HCT116 (cell line): ENCODE data around the gene GOT1. TPM values are rescaled to one million over a fixed set of nuclear protein-coding genes. Genes with fewer than 3 reads are reported as not detected.

Experiments
- ATAC-seq: fragments of 200-7000 bp; cut with Tn5 transposase; 2 replicates; pipeline ENCODE4 v1.9.1; 2020; ENCODE audit warnings: mild to moderate bottlenecking, moderate library complexity
- BruUV-seq: library from RNA; stranded (reverse); fragments of 400-500 nt; replicated peaks from 2 replicates; lab custom pipeline; 2021; lab: Mats Ljungman, UMichigan
- CTCF ChIA-PET: fragments of 300-600 bp; sonication (Branson Sonifier 250); formaldehyde crosslinking; loops from one replicate; lab custom pipeline; 2021; ENCODE audit warnings: antibody characterized with exemption; lab: Charles Lee
- POLR2A ChIA-PET: fragments of 300-600, 350-600 bp; sonication (Branson Sonifier 250); formaldehyde crosslinking; loops from one replicate; lab custom pipeline; 2021; ENCODE audit warnings: antibody characterized with exemption; lab: Charles Lee
- RAD21 ChIA-PET, 2 experiments: fragments of 300-600 bp; sonication (Branson Sonifier 250); formaldehyde crosslinking; loops; one replicate each; lab custom pipeline; 2023; ENCODE audit warnings: low total read pairs in 2 of 2; ENCODE audit not compliant: uncharacterized antibody in 2 of 2, unreplicated experiment in 2 of 2, low non-redundant PET in 1 of 2; lab: Charles Lee
- DNase-seq: peaks from one replicate; pipeline ENCODE4 v3.0.0-alpha.2; 2010; ENCODE audit warnings: low read depth, low spot score
- H2AFZ ChIP-seq: fragments of 200-600 bp; shearing (Covaris generic), sonication (generic); 2 replicates; pipeline ENCODE4 v1.6.1; 2017; ENCODE audit warnings: low read depth, mixed run types, mixed read lengths, antibody characterized with exemption, low read length; ENCODE audit not compliant: poor library complexity, severe bottlenecking
- H3K27ac ChIP-seq: 2 replicates; pipeline ENCODE4 v1.5.1; 2012; ENCODE audit warnings: low read depth, low read length
- H3K27me3 ChIP-seq: fragments of 200-600 bp; sonication (generic); 2 replicates; pipeline ENCODE4 v1.6.1; 2016; ENCODE audit warnings: mixed run types, low read length, mixed read lengths; ENCODE audit not compliant: insufficient read depth
- H3K36me3 ChIP-seq, 2 experiments: fragments of 200-500 bp in 1 of 2; fragments of 200-600 bp in 1 of 2; sonication (Bioruptor generic) in 1 of 2; sonication (generic) in 1 of 2; 2 replicates each; pipeline versions ENCODE4 v1.5.1 to v1.6.1; 2014 to 2016; ENCODE audit warnings: low read length in 2 of 2, inconsistent platforms in 1 of 2, mixed read lengths in 1 of 2, mixed run types in 1 of 2; ENCODE audit not compliant: insufficient read depth in 2 of 2, control insufficient read depth in 1 of 2
- H3K4me1 ChIP-seq, 2 experiments: fragments of 200-600 bp in 1 of 2; sonication (generic) in 1 of 2; 2 replicates each; pipeline versions ENCODE4 v1.5.1 to v1.6.1; 2012 to 2017; ENCODE audit warnings: low read length in 2 of 2, inconsistent platforms in 1 of 2, mild to moderate bottlenecking in 1 of 2, mixed read lengths in 1 of 2, mixed run types in 1 of 2, moderate library complexity in 1 of 2; ENCODE audit not compliant: insufficient read depth in 2 of 2, control insufficient read depth in 1 of 2
- H3K4me2 ChIP-seq: fragments of 200-600 bp; sonication (generic); 2 replicates; pipeline ENCODE4 v1.6.1; 2017; ENCODE audit warnings: mixed run types, low read length, mixed read lengths
- H3K4me3 ChIP-seq, 2 experiments: fragments of 200-600 bp in 1 of 2; sonication (generic) in 1 of 2; replicated peaks in 1 of 2; 2 replicates each; pipeline ENCODE4 v1.5.1; 2011 to 2016; ENCODE audit warnings: low read length in 2 of 2, control low read depth in 1 of 2, low read depth in 1 of 2, mild to moderate bottlenecking in 1 of 2, mixed read lengths in 1 of 2, mixed run types in 1 of 2
- H3K79me2 ChIP-seq: fragments of 200-600 bp; sonication (generic); 2 replicates; pipeline ENCODE4 v1.6.1; 2017; ENCODE audit warnings: mild to moderate bottlenecking, mixed run types, low read length, moderate library complexity, mixed read lengths; ENCODE audit not compliant: insufficient read depth
- H3K9ac ChIP-seq: fragments of 200-600 bp; sonication (generic); 2 replicates; pipeline ENCODE4 v1.6.1; 2016; ENCODE audit warnings: low read length, mixed read lengths
- H3K9me2 ChIP-seq: fragments of 200-600 bp; sonication (generic), shearing (Covaris generic); 2 replicates; pipeline ENCODE4 v1.6.1; 2017; ENCODE audit warnings: mixed run types, mild to moderate bottlenecking, moderate library complexity; ENCODE audit not compliant: insufficient read depth
- H3K9me3 ChIP-seq, 2 experiments: fragments of 200-500 bp in 1 of 2; fragments of 200-600 bp in 1 of 2; sonication (Bioruptor generic) in 1 of 2; sonication (generic) in 1 of 2; 2 replicates each; pipeline ENCODE4 v1.6.1; 2014 to 2017; ENCODE audit warnings: low read length in 2 of 2, mixed read lengths in 2 of 2, inconsistent platforms in 1 of 2, low read depth in 1 of 2, mild to moderate bottlenecking in 1 of 2, mixed run types in 1 of 2, moderate library complexity in 1 of 2; ENCODE audit not compliant: control insufficient read depth in 1 of 2, insufficient read depth in 1 of 2
- H4K20me1 ChIP-seq: fragments of 200-600 bp; sonication (generic), shearing (Covaris generic); 2 replicates; pipeline ENCODE4 v1.6.1; 2017; ENCODE audit warnings: mixed run types, mild to moderate bottlenecking, moderate library complexity; ENCODE audit not compliant: insufficient read depth
- EZH2 ChIP-seq: fragments of 200-600 bp; sonication (generic); IDR thresholded peaks from 2 replicates; pipeline ENCODE4 v1.6.1; 2017; ENCODE audit warnings: antibody characterized with exemption, mixed run types
- EZH2phosphoT487 ChIP-seq: fragments of 200-600 bp; IDR thresholded peaks from 2 replicates; pipeline ENCODE4 v1.6.1; 2018; ENCODE audit warnings: antibody characterized with exemption, borderline replicate concordance
- SIN3A ChIP-seq: IDR thresholded peaks from 2 replicates; pipeline ENCODE4 v1.6.1; 2012; ENCODE audit warnings: low read depth
- SP1 ChIP-seq: IDR thresholded peaks from 2 replicates; pipeline ENCODE4 v1.6.1; 2012; ENCODE audit warnings: low read depth
- ZNF274 ChIP-seq: fragments of 200-500 bp; sonication (Bioruptor generic); IDR thresholded peaks from 2 replicates; pipeline ENCODE4 v1.6.1; 2014; ENCODE audit warnings: mild to moderate bottlenecking, low read depth, low read length, inconsistent platforms
- intact Hi-C: fragments of 100-400 bp; cut with micrococcal nuclease; formaldehyde crosslinking; loops from 2 replicates; pipeline ENCODE4 v1.10.0; 2022
- total RNA-seq: library from RNA; stranded (reverse); gene quantifications from one replicate; pipeline ENCODE4 v1.2.1, GENCODE V29; 2021; ENCODE audit not compliant: unreplicated experiment
- TF ChIP-seq, protein P1 (sequence below), 3 experiments: fragments of 200-600 bp in 1 of 3; sonication (generic) in 1 of 3; IDR thresholded peaks in 2 of 3; conservative IDR thresholded peaks in 1 of 3; 2 replicates each; pipeline ENCODE4 v1.5.1; 2012 to 2017; ENCODE audit warnings: low read depth in 2 of 3, low read length in 2 of 3, antibody characterized with exemption in 1 of 3, borderline replicate concordance in 1 of 3, control low read depth in 1 of 3, mild to moderate bottlenecking in 1 of 3, mixed read lengths in 1 of 3, mixed run types in 1 of 3, moderate library complexity in 1 of 3; ENCODE audit not compliant: insufficient read depth in 1 of 3
- TF ChIP-seq, protein P2 (sequence below): IDR thresholded peaks from 2 replicates; pipeline ENCODE4 v1.6.1; 2012
- TF ChIP-seq, protein P3 (sequence below): IDR thresholded peaks from 2 replicates; pipeline ENCODE4 v1.6.1; 2012

Gene GOT1
- total RNA-seq, 1 experiment from 2014 or later = 135 TPM

DNA sequence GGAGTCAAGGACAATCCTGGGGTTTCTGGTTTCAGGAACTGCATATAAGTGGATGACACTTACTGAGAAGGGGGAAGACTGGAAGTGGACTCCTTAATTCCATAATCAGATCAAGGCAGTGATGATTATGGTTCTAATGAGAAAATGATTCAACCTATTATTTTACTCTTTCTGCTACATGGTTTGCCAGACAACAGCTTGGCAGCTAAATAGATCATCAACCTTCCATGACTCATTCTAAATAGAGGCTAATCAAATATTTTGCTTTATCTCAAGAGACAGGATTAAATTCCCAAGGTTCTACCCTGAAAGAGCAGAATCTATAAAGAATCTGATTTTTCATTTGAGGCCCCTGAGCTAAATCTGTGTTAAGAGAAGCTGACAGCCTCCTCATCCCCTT lies 55.0 kb downstream of the GOT1 start:
- Histone ChIP-seq H3K4me3 (no peak overlapping the region), H4K20me1 (no peaks in the 10 kb centered on the region), H3K4me2 (no peak overlapping the region), H3K79me2 (no peaks in the 10 kb centered on the region), H3K9me3 (no peaks in the 10 kb centered on the region), H3K9me2 (no peaks in the 10 kb centered on the region), H3K27ac (no peak overlapping the region), H3K36me3 (no peaks in the 10 kb centered on the region), H3K4me1 (no peaks in the 10 kb centered on the region), H2AFZ (no peak overlapping the region), H3K27me3 (peaks cover 28% of the 10 kb centered on the region), H3K9ac (no peak overlapping the region)
- POLR2A ChIA-PET = no interaction called here
- CTCF ChIA-PET = no interaction called here
- no peak for TF ChIP-seq SP1
- TF ChIP-seq, protein P1, sequence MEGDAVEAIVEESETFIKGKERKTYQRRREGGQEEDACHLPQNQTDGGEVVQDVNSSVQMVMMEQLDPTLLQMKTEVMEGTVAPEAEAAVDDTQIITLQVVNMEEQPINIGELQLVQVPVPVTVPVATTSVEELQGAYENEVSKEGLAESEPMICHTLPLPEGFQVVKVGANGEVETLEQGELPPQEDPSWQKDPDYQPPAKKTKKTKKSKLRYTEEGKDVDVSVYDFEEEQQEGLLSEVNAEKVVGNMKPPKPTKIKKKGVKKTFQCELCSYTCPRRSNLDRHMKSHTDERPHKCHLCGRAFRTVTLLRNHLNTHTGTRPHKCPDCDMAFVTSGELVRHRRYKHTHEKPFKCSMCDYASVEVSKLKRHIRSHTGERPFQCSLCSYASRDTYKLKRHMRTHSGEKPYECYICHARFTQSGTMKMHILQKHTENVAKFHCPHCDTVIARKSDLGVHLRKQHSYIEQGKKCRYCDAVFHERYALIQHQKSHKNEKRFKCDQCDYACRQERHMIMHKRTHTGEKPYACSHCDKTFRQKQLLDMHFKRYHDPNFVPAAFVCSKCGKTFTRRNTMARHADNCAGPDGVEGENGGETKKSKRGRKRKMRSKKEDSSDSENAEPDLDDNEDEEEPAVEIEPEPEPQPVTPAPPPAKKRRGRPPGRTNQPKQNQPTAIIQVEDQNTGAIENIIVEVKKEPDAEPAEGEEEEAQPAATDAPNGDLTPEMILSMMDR (IDR thresholded peaks at IDR 0.05 in 2 of 3, conservative IDR thresholded peaks at IDR 0.05 in 1 of 3; ENCODE audit: borderline replicate concordance in 1 of 3, insufficient read depth in 1 of 3, low read depth in 2 of 3, low read length in 2 of 3) = no peak
- no peak for TF ChIP-seq SIN3A
- TF ChIP-seq, protein P2, sequence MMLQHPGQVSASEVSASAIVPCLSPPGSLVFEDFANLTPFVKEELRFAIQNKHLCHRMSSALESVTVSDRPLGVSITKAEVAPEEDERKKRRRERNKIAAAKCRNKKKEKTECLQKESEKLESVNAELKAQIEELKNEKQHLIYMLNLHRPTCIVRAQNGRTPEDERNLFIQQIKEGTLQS = no peak
- TF ChIP-seq EZH2 = no peak
- TF ChIP-seq ZNF274 = no peak
- no peak for TF ChIP-seq EZH2phosphoT487
- TF ChIP-seq, protein P3, sequence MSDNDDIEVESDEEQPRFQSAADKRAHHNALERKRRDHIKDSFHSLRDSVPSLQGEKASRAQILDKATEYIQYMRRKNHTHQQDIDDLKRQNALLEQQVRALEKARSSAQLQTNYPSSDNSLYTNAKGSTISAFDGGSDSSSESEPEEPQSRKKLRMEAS = no peak
- DNase-seq (no peak), ATAC-seq (no peak)
- BruUV-seq = no TSS peak
- intact Hi-C loops = loop anchor here (10.0 kb wide), 1 partner anchor 911 kb away; no protein-coding TSS in a partner anchor
- RAD21 ChIA-PET = no interaction called here
